ENCODE data around the gene AGBL1. TPM values are rescaled to one million over a fixed set of nuclear protein-coding genes. Genes with fewer than 3 reads are reported as not detected.

AGBL1 gene
- not detected in 2 replicates for total RNA-seq (2014; rRNA removed; shearing (Covaris generic))

GRCh38 chr15:86079508-86080266 lies at the start of gene AGBL1:
Gene AGBL1 (plus strand): TSS chr15:86079871.

Small RNA genes within 50 kb of the gene (small RNA-seq; reads per million reads assigned to genes)
- gene RF00284 (0.29 reads per million), gene RNA5SP400 (not detected)

Measured in A375 (cell line).